Thyroid gland (tissue), 4 donors: ENCODE results near the gene APMAP.

Source experiments
- POLR2A ChIP-seq, 2 donors: fragments of 450-650 bp; IDR thresholded peaks; one replicate each; pipeline ENCODE4 v1.6.1; 2017; ENCODE audit warnings: antibody characterized with exemption in 2 of 2, mild to moderate bottlenecking in 2 of 2, moderate library complexity in 1 of 2
- TF ChIP-seq, protein P1 (sequence below), 6 experiments: fragments of 200-600 bp in 3 of 6; fragments of 450-650 bp in 3 of 6; sonication (generic) in 3 of 6; IDR thresholded peaks; one replicate each; pipeline ENCODE4 v1.5.1; 2016 to 2019; ENCODE audit warnings: antibody characterized with exemption in 6 of 6, mild to moderate bottlenecking in 2 of 6, inconsistent platforms in 1 of 6, moderate library complexity in 1 of 6

DNA sequence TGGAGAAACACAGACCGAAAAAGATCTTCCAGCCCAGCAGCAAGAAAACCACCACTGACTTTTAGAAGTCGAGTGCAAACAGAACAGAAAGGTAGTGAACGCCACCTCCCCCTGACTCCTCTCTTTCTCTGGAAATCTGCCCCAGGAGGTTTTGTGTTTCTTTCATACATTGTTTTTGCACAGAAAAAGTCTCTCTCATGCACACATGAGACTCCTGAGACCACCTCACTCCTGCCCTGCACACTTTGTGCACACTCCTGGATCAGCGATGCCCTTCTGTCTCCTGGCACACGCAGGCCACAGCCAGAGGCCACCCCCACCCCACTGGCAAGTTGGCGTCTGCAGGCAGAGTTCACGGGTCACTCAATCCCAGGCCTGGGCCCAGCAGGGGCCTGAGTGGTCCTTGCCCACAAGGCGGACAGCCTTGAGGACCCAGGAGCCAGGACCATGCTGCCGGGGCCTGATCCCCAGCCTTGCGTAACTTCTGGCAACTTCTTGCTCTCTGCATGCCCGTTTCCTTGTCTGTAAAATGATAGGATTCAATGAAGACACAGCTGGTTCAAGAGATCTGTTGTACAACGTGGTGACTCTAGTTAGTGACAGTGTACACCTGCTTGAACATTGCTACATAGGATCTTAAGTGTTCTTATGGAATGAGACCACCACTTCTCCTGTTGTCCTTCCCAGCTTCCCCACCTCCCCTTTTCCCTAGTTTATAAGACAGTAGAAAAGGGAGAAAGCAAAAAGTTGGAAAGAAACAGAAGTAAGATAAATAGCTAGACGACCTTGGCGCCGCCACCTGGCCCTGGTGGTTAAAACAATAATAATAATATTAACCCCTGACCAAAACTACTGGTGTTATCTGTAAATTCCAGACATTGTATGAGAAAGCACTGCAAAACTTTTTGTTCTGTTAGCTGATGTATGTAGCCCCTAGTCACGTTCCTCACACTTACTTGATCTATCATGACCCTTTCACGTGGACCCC, 73.7 kb downstream of the APMAP start:
- TF ChIP-seq, protein P1, sequence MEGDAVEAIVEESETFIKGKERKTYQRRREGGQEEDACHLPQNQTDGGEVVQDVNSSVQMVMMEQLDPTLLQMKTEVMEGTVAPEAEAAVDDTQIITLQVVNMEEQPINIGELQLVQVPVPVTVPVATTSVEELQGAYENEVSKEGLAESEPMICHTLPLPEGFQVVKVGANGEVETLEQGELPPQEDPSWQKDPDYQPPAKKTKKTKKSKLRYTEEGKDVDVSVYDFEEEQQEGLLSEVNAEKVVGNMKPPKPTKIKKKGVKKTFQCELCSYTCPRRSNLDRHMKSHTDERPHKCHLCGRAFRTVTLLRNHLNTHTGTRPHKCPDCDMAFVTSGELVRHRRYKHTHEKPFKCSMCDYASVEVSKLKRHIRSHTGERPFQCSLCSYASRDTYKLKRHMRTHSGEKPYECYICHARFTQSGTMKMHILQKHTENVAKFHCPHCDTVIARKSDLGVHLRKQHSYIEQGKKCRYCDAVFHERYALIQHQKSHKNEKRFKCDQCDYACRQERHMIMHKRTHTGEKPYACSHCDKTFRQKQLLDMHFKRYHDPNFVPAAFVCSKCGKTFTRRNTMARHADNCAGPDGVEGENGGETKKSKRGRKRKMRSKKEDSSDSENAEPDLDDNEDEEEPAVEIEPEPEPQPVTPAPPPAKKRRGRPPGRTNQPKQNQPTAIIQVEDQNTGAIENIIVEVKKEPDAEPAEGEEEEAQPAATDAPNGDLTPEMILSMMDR (IDR thresholded peaks at IDR 0.05) = no peak
- no peak for TF ChIP-seq POLR2A (IDR thresholded peaks at IDR 0.05)
